Prostate gland (tissue), 2 donors: ENCODE data around the gene LYZL1. TPM values are rescaled to one million over a fixed set of nuclear protein-coding genes. Genes with fewer than 3 reads are reported as not detected.

ENCODE experiments used
- DNase-seq: peaks from one replicate; pipeline ENCODE4 v3.0.0-alpha.2; 2019; ENCODE audit warnings: low spot score
- H3K27ac ChIP-seq, 2 donors: fragments of 200-600 bp; sonication (generic); 2 replicates each; pipeline ENCODE4 v1.5.1; 2017 to 2019
- H3K27me3 ChIP-seq: fragments of 200-600 bp; sonication (generic); replicated peaks from 2 replicates; pipeline ENCODE4 v1.5.1; 2019; ENCODE audit not compliant: insufficient read depth
- H3K36me3 ChIP-seq, 2 donors: fragments of 200-600 bp; sonication (generic); 1 replicate in 1 of 2; 2 replicates in 1 of 2; pipeline versions ENCODE4 v1.5.1 to v1.8.1; 2017 to 2019
- H3K4me1 ChIP-seq: fragments of 200-600 bp; sonication (generic); replicated peaks from 2 replicates; pipeline ENCODE4 v1.5.1; 2019
- H3K4me3 ChIP-seq, 2 donors: fragments of 200-600 bp; sonication (generic); 2 replicates each; pipeline ENCODE4 v1.5.1; 2017 to 2019
- H3K9me3 ChIP-seq: fragments of 200-600 bp; sonication (generic); 2 replicates; pipeline ENCODE4 v1.5.1; 2017
- CTCF ChIP-seq, 4 experiments: fragments of 200-600 bp in 2 of 4; fragments of 450-650 bp in 2 of 4; sonication (generic) in 2 of 4; IDR thresholded peaks; 1 replicate in 3 of 4; 2 replicates in 1 of 4; pipeline ENCODE4 v1.5.1; 2016 to 2019; ENCODE audit warnings: antibody characterized with exemption in 4 of 4, mild to moderate bottlenecking in 2 of 4, moderate library complexity in 2 of 4
- POLR2A ChIP-seq: fragments of 450-650 bp; IDR thresholded peaks from one replicate; pipeline ENCODE4 v1.6.1; 2016; ENCODE audit warnings: antibody characterized with exemption, mild to moderate bottlenecking
- POLR2AphosphoS5 ChIP-seq: sonication (generic); formaldehyde crosslinking; IDR thresholded peaks from one replicate; pipeline ENCODE4 v1.6.1; 2017; ENCODE audit warnings: antibody characterized with exemption
- WGBS: methylation state at CpG from one replicate; pipeline ENCODE4 v1.1.5; 2018; 5-methylcytosine and 5-hydroxymethylcytosine counted together
- intact Hi-C: fragments of 100-400 bp; cut with DNase I; formaldehyde crosslinking; loops from one replicate; pipeline ENCODE4 v1.14.2; 2022
- total RNA-seq, 2 donors: library from RNA; depleted of rRNA; stranded (reverse); fragments of >200 nt; gene quantifications; one replicate each; pipeline ENCODE4 v1.1.0, GENCODE V29; 2016

LYZL1 gene
- total RNA-seq, 2 donors from 2014 or later = 9.5 TPM; not detected in 1

DNA sequence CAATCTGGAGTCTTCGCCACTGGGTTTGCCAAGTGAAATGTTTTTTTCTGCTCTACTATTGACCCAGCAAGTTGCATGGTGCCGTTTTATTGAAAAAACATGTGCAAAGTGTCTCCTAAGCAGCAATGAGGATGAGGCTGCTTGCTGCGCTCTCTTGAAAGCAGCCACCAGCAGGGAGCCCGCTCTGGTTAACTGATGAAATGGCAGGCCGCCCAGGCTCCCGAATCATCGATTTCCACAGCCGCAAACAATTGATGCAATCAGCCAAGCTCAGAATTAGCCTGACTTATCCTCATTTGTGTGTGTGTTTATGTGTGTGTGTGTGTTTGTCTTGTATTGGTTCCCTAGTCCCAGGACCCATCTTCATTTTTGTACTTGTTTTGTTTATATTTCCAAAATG lies 22.2 kb upstream of the LYZL1 start:
- intact Hi-C loops = no loop called here
- Histone ChIP-seq H3K27ac (no peak overlapping the region), H3K4me1 (no peaks in the 10 kb centered on the region), H3K36me3 (no peaks in the 10 kb centered on the region), H3K27me3 (peaks cover under 1% of the 10 kb centered on the region), H3K4me3 (no peak overlapping the region), H3K9me3 (no peaks in the 10 kb centered on the region)
- DNase-seq = no peak
- TF ChIP-seq POLR2A (no peak), POLR2AphosphoS5 (no peak), CTCF (IDR thresholded peaks at IDR 0.05) (no peak)
- WGBS = 79% methylated on average over 8 of the region's 8 CpGs

DNA sequence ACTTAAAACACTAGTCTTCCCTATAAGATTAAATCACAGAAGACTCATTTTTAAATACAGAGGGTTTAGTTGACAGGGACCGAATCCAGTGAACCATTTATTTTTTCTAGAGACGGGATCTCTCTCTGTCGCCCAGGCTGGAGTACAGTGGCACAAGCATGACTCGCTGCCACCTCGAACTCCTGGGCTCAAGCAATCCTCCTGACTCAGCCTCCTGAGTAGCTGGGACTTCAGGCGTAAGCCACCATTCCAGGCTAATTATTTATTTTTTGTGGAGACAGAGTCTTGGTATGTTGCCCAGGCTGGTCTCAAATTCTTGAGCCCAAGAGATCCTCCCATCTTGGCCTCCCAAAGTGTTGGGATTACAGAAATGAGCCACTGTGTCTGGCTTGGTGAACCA lies 20.9 kb upstream of the LYZL1 start:
- Histone ChIP-seq H3K36me3 (no peaks in the 10 kb centered on the region), H3K9me3 (no peaks in the 10 kb centered on the region), H3K4me1 (no peaks in the 10 kb centered on the region), H3K27ac (no peak overlapping the region), H3K4me3 (no peak overlapping the region), H3K27me3 (peaks cover 5% of the 10 kb centered on the region)
- WGBS = 86% methylated on average over 6 of the region's 6 CpGs
- DNase-seq = no peak
- TF ChIP-seq POLR2AphosphoS5 = no peak
- TF ChIP-seq POLR2A = no peak
- no peak for TF ChIP-seq CTCF (IDR thresholded peaks at IDR 0.05)
- intact Hi-C loops = no loop called here

DNA sequence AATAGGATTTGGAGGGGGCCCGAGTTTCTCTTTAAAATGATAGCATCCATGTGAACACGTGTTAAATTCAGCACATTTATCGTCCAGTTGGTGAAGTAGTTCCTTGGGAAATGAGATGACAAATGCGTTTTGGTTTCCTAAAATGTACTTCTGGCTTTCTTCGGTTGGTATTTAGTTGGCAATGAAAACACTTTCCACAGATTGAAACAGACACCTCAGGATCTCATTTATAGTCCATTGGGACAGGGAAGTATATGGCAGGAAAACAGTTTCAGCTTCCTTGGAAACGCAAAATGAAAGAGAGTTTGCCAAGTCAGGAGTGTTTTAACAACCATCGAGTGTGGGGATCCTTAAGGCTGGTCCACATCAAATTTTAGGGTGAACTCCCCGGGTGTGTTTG lies 19.4 kb upstream of the LYZL1 start:
- H3K9me3 ChIP-seq = no peaks in the 10 kb centered on the region
- 82% methylated on average over 8 of the region's 8 CpGs for WGBS
- no peak for TF ChIP-seq POLR2A
- no peak for TF ChIP-seq POLR2AphosphoS5
- TF ChIP-seq CTCF (IDR thresholded peaks at IDR 0.05) = no peak
- intact Hi-C loops = no loop called here
- no peak overlapping the region for H3K4me3 ChIP-seq
- no peak overlapping the region for H3K27ac ChIP-seq
- H3K36me3 ChIP-seq = no peaks in the 10 kb centered on the region
- no peak for DNase-seq
- H3K4me1 ChIP-seq = no peaks in the 10 kb centered on the region
- peaks cover 5% of the 10 kb centered on the region for H3K27me3 ChIP-seq

DNA sequence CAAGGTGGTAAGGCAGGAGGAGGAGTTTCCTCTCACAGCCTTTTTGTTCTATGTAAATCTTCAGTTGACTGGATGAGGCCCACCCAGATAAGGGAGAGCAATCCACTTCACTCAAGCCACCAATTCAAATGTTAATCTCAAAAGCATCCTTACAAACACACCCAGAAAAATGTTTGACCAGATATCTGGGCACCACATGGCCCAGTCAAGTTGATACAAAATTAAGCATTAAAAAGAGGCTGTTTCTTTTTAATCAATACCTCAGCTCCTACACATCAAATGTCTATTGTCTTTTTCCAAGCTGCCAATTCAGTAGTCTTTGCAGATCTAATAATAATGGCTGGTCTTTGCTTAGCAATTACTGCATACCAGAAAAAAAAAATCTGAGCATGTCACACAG lies 18.0 kb upstream of the LYZL1 start:
- Histone ChIP-seq H3K4me1 (no peaks in the 10 kb centered on the region), H3K9me3 (no peaks in the 10 kb centered on the region), H3K27me3 (peaks cover 5% of the 10 kb centered on the region), H3K27ac (no peak overlapping the region), H3K36me3 (no peaks in the 10 kb centered on the region), H3K4me3 (no peak overlapping the region)
- DNase-seq = no peak
- intact Hi-C loops = no loop called here
- no peak for TF ChIP-seq CTCF (IDR thresholded peaks at IDR 0.05)
- no peak for TF ChIP-seq POLR2A
- no peak for TF ChIP-seq POLR2AphosphoS5

- 65% methylated on average over 2 of the region's 2 CpGs for WGBS
- Histone ChIP-seq H3K9me3 (no peaks in the 10 kb centered on the region), H3K27me3 (peaks cover 5% of the 10 kb centered on the region), H3K36me3 (no peaks in the 10 kb centered on the region), H3K4me3 (no peak overlapping the region), H3K4me1 (no peaks in the 10 kb centered on the region), H3K27ac (no peak overlapping the region)
- intact Hi-C loops = no loop called here
- no peak for DNase-seq
- TF ChIP-seq CTCF (IDR thresholded peaks at IDR 0.05) (no peak), POLR2AphosphoS5 (no peak), POLR2A (no peak)
These were observed 17.0 kb upstream of the LYZL1 start for GRCh38 chr10:29271877-29272276.
